GM21447 (cell line): ENCODE results near the gene PYGB.

Experiments
- ATAC-seq: cut with Tn5 transposase; IDR thresholded peaks from one replicate; pipeline ENCODE4 v1.9.1; 2021; ENCODE audit not compliant: unreplicated experiment

Gene PYGB

DNA sequence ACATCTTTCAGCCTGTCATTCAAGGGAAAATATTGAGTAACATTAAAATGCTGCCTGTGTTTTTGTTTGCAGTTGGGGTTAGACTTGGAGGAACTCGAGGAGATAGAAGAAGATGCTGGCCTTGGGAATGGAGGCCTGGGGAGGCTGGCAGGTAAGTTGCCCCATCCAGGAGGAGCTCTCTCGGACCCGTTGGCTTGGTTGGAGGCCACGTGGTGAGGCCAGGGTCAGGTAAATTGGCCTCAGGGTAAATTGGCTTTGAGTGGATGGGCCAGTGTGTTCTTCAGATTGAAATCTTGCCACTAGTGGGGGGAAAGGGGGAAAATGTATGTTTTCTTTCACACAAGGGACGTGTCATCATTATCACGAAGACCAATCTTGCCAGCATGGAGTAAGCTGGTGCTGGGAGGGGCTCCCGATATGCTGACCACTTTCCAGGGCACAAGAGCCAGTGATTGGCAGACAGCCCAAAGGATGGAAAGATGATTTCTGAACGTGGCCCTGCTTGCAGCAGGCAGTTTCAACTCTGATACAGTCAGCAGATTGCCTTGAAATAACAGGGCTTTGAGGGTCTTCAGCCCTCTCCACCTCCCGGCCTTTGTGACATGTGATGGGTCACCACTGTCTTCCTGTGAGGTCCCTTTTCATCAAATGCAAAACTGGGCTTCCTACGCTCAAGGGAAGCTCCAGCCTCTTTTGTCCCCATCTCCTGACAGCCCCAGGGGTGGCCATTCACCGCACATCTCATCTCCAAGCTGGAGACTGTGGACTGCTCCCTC lies 21.4 kb downstream of the PYGB start:
- no peak for ATAC-seq

DNA sequence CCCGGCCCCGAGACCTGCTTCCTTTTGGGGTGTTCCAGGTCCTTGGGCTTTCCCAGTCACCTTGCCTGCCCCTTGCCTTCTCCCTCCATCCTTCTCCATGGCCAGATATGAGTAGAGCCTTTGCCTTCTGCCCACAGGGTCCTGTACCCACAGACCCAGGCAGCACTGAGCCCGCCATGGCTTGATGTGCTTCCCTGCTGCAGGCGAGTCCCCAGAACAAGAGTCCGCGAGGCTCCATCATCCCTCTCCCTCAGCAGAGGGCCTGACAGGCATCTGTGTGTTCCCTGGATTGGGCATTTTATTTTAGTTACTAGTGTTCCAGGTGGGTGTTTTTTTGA lies 21.9 kb downstream of the PYGB start:
- no peak for ATAC-seq

GRCh38 chr20:25270829-25271251 lies 23.0 kb downstream of the PYGB start:
- ATAC-seq: no peak

DNA sequence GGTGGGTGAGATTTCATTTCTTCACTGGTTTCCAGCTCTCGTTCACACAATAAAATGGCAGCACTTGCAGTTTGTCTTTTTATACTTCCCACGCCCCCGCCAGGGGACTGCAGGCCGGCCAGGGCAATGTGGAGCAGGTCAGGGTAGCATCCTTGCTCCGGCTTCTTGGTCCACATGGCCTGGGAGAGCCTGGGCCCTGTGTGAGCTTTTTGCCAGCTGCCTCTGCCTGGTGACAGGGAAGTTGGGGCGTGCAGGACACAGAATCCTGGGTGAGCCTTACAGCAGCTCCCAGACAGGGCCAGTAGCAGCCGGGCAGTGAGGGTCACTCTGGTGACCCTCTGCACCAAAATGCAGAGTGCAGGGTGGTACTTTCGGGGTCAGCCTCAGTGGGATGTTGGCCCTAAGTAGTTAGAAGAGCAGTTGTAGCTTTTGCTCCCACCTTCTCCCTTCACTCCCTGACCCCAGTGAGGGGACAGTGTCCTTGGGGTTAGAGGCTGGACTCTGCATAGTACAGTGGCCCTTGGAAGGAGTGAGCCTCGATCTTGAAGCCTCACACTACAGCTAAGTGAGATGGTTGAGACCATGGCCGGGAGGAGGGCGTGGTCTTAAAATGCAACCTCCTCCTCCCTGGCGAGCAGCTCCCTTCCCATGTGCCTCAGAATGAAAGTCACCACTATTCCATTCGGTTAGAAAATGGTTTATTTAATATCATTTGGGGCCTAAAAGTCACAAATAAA lies 23.8 kb downstream of the PYGB start:
- ATAC-seq: no peak

DNA sequence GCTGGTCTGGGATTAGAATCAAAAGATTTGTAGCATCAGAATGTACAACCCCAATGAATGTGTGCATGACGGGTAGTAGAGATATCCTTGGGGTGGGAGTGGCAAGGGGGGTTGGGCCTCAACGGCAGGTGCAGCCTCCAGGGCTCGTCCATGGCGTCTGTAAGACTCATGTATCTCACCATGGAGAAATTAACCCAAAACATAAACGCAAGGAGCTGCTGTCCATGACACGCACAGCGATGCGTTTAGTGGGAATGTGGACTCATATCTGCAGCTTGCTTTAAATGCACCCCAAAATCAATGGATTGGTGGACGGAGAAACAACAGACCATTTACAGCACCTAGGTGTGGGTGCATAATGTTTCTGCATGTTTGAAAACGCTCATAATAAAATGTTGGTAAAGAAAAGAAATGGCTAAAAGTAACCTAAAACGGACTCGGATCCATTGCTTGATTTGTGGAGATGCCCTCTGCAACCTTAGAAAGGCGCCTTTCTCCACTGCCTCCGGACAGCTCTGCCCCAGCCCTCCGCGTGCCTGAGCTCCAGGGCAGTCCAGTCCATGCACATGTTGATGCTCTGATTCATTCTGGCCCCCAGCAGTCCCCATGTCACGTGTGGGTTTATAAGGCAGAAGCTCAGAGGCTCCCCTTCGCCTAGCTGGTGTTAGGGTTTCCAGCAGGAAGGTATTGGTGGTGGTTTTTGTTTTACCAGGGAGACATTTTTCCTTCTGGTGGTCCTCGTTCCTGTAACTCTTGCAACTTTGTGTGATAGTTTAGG lies 24.5 kb downstream of the PYGB start:
- ATAC-seq: no peak

DNA sequence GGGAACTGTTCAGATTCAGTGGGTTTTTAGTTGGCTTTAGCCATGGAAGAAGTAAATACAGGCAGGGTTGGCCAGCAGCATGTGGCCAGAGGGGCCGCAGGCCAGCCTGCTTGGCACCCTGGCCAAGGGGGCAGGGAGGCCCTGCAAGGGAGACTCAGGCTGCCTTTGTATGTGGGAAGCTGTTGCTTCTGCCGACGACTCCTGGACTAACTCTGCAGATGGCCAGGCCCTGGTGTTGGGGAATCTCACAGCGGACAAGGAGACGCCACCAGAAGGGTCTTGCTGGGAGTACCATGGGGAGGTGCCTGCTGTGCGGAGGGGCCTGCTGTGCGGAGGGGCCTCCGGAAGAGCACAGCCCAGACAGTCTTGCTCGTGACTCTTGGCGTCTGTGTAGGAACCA lies 25.2 kb downstream of the PYGB start:
- no peak for ATAC-seq

- ATAC-seq: no peak
These were observed 25.9 kb downstream of the PYGB start for GRCh38 chr20:25273541-25274358.

DNA sequence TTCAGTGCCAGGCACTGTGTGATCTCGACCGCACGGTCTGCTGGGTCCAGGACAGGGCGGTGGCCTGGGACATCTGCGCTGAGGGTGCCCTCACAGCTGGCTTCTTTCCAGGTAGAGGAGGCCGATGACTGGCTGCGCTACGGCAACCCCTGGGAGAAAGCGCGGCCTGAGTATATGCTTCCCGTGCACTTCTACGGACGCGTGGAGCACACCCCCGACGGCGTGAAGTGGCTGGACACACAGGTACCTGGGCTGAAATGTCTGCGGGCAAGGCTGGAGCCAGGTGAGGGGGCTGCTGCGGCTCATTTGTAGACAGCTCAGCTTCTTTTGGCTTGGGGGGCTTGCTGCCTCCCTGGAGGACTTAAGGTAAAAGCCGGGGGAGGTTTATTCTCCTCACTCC lies 26.6 kb downstream of the PYGB start:
- ATAC-seq: no peak

GRCh38 chr20:25274891-25275812 lies 27.3 kb downstream of the PYGB start:
- no peak for ATAC-seq

GRCh38 chr20:25275813-25276532 lies 28.1 kb downstream of the PYGB start:
- no peak for ATAC-seq

DNA sequence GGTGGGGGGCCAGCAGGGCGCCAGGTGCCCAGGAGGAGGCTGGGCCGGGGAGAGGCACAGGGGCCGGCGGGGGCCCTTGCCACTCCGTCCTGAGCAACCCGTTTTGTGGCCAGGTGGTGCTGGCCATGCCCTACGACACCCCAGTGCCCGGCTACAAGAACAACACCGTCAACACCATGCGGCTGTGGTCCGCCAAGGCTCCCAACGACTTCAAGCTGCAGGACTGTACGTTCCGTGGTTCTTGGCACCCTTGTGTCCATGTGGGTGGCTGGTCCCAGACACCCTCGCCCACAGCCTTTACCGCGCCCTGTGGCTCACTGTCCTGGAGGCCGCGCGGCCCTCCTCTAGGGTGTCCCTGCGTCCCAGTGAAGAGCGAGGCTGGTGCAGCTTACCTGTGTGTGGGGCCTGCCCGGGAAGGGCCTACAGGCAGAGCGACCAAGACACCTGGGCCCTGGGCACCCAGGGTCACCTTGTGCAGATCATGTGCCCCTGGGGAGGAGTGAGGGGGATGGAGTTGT lies 28.7 kb downstream of the PYGB start:
- ATAC-seq: no peak

GRCh38 chr20:25277051-25277801 lies 29.3 kb downstream of the PYGB start:
- no peak for ATAC-seq

DNA sequence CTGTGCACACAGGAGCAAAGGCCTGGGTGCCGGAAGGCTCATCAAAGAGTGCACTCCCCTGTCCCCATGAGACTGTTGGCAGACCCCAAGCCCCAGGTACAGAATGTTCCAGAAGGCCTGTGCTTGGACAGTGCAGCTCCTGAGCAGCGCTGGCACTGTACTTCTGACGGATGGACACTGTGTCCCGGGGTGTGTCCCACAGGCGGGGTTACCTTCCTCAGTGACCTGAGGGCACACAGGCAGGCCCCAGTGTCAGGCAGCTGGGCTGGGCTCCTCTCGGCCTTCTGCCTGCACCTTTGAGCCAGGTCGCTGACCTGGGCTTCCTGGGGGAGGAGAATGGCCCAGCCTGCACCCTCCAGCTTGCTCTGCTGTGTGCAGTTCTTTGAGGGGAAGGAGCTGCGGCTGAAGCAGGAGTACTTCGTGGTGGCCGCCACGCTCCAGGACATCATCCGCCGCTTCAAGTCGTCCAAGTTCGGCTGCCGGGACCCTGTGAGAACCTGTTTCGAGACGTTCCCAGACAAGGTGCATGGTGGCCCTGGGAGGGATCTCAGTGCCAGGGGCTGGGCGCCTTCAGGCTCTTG lies 30.1 kb downstream of the PYGB start:
- no peak for ATAC-seq

GRCh38 chr20:25278636-25279361 lies 30.9 kb downstream of the PYGB start:
- no peak for ATAC-seq

- ATAC-seq: no peak
These were observed 31.5 kb downstream of the PYGB start for GRCh38 chr20:25279403-25279802.

- ATAC-seq: no peak
These were observed 32.2 kb downstream of the PYGB start for GRCh38 chr20:25280051-25280573.
